ENCODE results near the gene INO80C.

INO80C gene

GRCh38 chr18:35418610-35419009 lies 79.2 kb downstream of the INO80C start:
- TF ChIP-seq EZH2 (optimal IDR thresholded peaks at IDR 0.05; ENCODE audit: low read depth, low read length) (no peak), EZH2phosphoT487 (IDR thresholded peaks at IDR 0.05; ENCODE audit: low read length) (no peak), CTCF (IDR thresholded peaks at IDR 0.05; ENCODE audit: low read length) (no peak)

More at GRCh38 chr18:35418610-35419009, 79.2 kb downstream of the INO80C start:
- H4K20me1 ChIP-seq (ENCODE audit: insufficient read depth, low read length), result no peaks in the 10 kb centered on the region
- H3K9ac ChIP-seq (ENCODE audit: low read length), result no peak overlapping the region
- no peaks in the 10 kb centered on the region for H3K27me3 ChIP-seq (replicated peaks; ENCODE audit: insufficient read depth, low read length)
- H3K36me3 ChIP-seq (replicated peaks; ENCODE audit: insufficient read depth, low read length), result no peaks in the 10 kb centered on the region
- H3K27ac ChIP-seq (ENCODE audit: low read length), result no peak overlapping the region
- H3K9me3 ChIP-seq (replicated peaks; ENCODE audit: insufficient read depth, low read length), result no peaks in the 10 kb centered on the region
- DNase-seq, result no peak
- H2AFZ ChIP-seq (ENCODE audit: low read length), result no peak overlapping the region
- H3K4me3 ChIP-seq (ENCODE audit: low read length), result no peak overlapping the region
- no peaks in the 10 kb centered on the region for H3F3A ChIP-seq (ENCODE audit: insufficient read depth, low read length)
- no peaks in the 10 kb centered on the region for H3K79me2 ChIP-seq (ENCODE audit: low read length)
- H3K4me2 ChIP-seq (ENCODE audit: low read depth, low read length), result no peak overlapping the region
- no peaks in the 10 kb centered on the region for H3K9me2 ChIP-seq (replicated peaks; ENCODE audit: insufficient read depth, low read length)
- H3K4me1 ChIP-seq (ENCODE audit: low read length), result no peaks in the 10 kb centered on the region
